Osteoblast (primary cell): ENCODE measurements around the gene SPINK2. TPM values are rescaled to one million over a fixed set of nuclear protein-coding genes. Genes with fewer than 3 reads are reported as not detected.

Source experiments
- DNase-seq: peaks from one replicate; pipeline ENCODE4 v3.0.0; 2011; ENCODE audit warnings: low spot score, mixed read lengths; ENCODE audit not compliant: insufficient read length; ENCODE audit errors: missing footprints
- H2AFZ ChIP-seq: 2 replicates; pipeline ENCODE4 v1.6.0; 2011; ENCODE audit warnings: mild to moderate bottlenecking, low read length
- H3K27ac ChIP-seq: 2 replicates; pipeline ENCODE4 v1.5.1; 2011; ENCODE audit warnings: mild to moderate bottlenecking, low read depth, low read length, moderate library complexity
- H3K27me3 ChIP-seq: 2 replicates; pipeline ENCODE4 v1.6.0; 2012; ENCODE audit warnings: mild to moderate bottlenecking, control low read depth, inconsistent platforms, low read length, moderate library complexity; ENCODE audit not compliant: insufficient read depth
- H3K36me3 ChIP-seq: 2 replicates; pipeline ENCODE4 v1.5.1; 2011; ENCODE audit warnings: mild to moderate bottlenecking, low read length, control low read depth, moderate library complexity; ENCODE audit not compliant: insufficient read depth
- H3K4me1 ChIP-seq: 2 replicates; pipeline ENCODE4 v1.5.1; 2011; ENCODE audit warnings: mild to moderate bottlenecking, low read length, control low read depth, moderate library complexity; ENCODE audit not compliant: insufficient read depth
- H3K4me2 ChIP-seq: 2 replicates; pipeline ENCODE4 v1.6.0; 2011; ENCODE audit warnings: mild to moderate bottlenecking, low read length; ENCODE audit not compliant: insufficient read depth
- H3K4me3 ChIP-seq: fragments of 200-600 bp; sonication (generic); 3 replicates; pipeline ENCODE4 v1.5.1; 2012; ENCODE audit warnings: mild to moderate bottlenecking, low read length, inconsistent platforms; ENCODE audit not compliant: insufficient read depth
- H3K79me2 ChIP-seq: 2 replicates; pipeline ENCODE4 v1.6.0; 2012; ENCODE audit warnings: mild to moderate bottlenecking, low read length, control low read depth, inconsistent platforms; ENCODE audit not compliant: insufficient read depth
- H3K9me3 ChIP-seq: 2 replicates; pipeline ENCODE4 v1.5.1; 2011; ENCODE audit warnings: low read depth, low read length, control low read depth
- H4K20me1 ChIP-seq: 2 replicates; pipeline ENCODE4 v1.6.0; 2012; ENCODE audit warnings: mild to moderate bottlenecking, low read length, control low read depth; ENCODE audit not compliant: insufficient read depth
- small RNA-seq: library from RNA; depleted of rRNA; stranded (forward); fragments of <200 nt; gene quantifications from one replicate; pipeline ENCODE3, GENCODE V24; 2012
- total RNA-seq: library from RNA; depleted of rRNA; stranded (reverse); fragments of >200 nt; gene quantifications from 2 replicates; pipeline ENCODE4 v1.2.3, GENCODE V29; 2012
- TF ChIP-seq, protein P1 (sequence below): IDR thresholded peaks from 2 replicates; pipeline ENCODE4 v1.5.1; 2011; ENCODE audit warnings: mild to moderate bottlenecking, low read depth, low read length, moderate library complexity; ENCODE audit errors: extremely low read depth

The SPINK2 gene
- total RNA-seq, 1 donor: not detected

DNA sequence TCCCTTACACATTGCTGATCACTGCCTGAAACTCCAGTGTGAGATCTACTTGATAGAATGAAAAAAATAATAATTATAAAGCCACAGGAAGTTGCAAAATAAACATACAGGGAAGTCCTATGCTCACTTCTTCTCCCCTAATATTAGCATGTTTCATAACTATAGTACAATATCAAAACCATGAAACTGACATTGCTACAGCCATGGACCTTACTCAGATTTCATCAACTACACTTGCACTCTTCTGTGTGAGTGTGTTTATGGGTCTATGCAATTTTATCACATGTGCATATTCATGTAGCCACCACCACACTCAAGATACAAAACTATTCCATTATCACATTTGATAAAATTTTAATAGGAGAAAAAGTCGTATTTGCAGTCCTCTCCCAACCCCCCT, 57.3 kb downstream of the SPINK2 start:
- Histone ChIP-seq H3K27me3 (no peaks in the 10 kb centered on the region), H3K4me3 (no peak overlapping the region), H3K79me2 (no peaks in the 10 kb centered on the region), H3K4me1 (no peaks in the 10 kb centered on the region), H3K4me2 (no peak overlapping the region), H2AFZ (no peak overlapping the region), H3K36me3 (no peaks in the 10 kb centered on the region), H3K27ac (no peak overlapping the region), H4K20me1 (no peaks in the 10 kb centered on the region), H3K9me3 (no peaks in the 10 kb centered on the region)
- TF ChIP-seq, protein P1, sequence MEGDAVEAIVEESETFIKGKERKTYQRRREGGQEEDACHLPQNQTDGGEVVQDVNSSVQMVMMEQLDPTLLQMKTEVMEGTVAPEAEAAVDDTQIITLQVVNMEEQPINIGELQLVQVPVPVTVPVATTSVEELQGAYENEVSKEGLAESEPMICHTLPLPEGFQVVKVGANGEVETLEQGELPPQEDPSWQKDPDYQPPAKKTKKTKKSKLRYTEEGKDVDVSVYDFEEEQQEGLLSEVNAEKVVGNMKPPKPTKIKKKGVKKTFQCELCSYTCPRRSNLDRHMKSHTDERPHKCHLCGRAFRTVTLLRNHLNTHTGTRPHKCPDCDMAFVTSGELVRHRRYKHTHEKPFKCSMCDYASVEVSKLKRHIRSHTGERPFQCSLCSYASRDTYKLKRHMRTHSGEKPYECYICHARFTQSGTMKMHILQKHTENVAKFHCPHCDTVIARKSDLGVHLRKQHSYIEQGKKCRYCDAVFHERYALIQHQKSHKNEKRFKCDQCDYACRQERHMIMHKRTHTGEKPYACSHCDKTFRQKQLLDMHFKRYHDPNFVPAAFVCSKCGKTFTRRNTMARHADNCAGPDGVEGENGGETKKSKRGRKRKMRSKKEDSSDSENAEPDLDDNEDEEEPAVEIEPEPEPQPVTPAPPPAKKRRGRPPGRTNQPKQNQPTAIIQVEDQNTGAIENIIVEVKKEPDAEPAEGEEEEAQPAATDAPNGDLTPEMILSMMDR: no peak
- DNase-seq: no peak

DNA sequence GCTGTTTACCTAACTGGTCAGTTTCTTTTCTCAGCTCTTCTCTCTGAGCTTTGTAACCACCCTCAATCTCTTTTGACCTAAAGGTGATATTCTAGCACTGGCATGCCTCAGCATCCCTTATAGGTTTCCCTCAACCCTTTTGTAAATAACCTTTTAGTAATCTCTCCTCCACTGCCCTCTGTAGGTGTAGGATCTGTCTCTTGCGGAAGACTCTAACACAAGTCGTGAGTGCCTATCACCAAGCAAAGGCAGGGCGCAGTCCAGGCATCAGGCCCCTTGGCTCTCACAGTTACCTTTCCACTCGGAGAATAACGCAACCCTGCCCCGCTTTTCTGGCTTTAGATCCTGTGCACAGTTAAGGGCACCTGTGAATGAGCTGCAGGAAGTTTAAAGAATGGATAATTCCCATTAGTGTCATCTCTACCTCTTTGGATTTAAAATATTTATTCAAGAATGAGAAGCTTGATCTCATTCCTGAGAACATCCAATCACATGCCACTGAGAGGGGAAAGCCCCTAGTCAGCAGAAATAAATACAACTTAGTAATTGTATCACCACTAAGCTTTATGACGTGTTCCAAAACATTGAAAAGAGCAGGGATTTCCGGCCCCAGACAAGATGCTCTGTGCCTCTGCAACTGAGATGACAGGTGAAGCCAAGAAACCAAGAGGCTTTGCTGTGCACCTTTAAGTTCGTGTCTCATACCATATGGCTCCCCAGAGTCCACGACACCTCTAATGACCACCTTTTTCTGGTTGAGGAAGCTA, 58.8 kb downstream of the SPINK2 start:
- Histone ChIP-seq H2AFZ (no peak overlapping the region), H4K20me1 (no peaks in the 10 kb centered on the region), H3K4me3 (no peak overlapping the region), H3K27ac (no peak overlapping the region), H3K9me3 (no peaks in the 10 kb centered on the region), H3K36me3 (no peaks in the 10 kb centered on the region), H3K4me1 (peaks cover 13% of the 10 kb centered on the region), H3K27me3 (no peaks in the 10 kb centered on the region), H3K79me2 (no peaks in the 10 kb centered on the region), H3K4me2 (no peak overlapping the region)
- TF ChIP-seq, protein P1: no peak
- no peak for DNase-seq

DNA sequence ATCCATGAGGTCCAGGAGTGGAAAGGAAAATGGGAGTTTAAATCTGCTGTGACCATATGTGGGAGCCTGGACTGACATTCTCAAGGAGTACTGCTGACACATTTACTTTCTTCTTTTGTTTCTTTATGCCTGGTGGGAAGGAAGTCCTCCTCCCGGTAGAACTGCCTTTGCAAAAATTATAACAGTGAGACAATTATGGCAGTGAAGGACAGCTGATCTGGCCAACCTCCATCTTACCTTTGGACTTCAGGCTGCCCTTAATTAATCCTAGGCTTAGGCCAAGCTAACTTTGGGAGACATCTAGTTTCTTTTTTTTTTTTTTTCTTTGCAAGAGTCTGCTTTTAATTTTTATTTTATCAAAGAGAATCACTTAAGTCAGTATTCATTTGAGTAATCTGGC, 61.3 kb downstream of the SPINK2 start:
- H3K9me3 ChIP-seq: no peaks in the 10 kb centered on the region
- H4K20me1 ChIP-seq: no peaks in the 10 kb centered on the region
- no peaks in the 10 kb centered on the region for H3K79me2 ChIP-seq
- H3K4me2 ChIP-seq: no peak overlapping the region
- no peak overlapping the region for H3K4me3 ChIP-seq
- H3K36me3 ChIP-seq: no peaks in the 10 kb centered on the region
- H3K4me1 ChIP-seq: peaks cover 31% of the 10 kb centered on the region
- H3K27ac ChIP-seq: no peak overlapping the region
- DNase-seq: no peak
- H3K27me3 ChIP-seq: no peaks in the 10 kb centered on the region
- TF ChIP-seq, protein P1: no peak
- no peak overlapping the region for H2AFZ ChIP-seq

Small RNA genes lying within 50 kb of the gene (small RNA-seq; reads per million reads assigned to genes)
- gene RF00017: not detected
- not detected for gene RF00019
- not detected for gene RN7SL357P
- not detected for gene RN7SL492P

Other genes with a start within 250 kb of the SPINK2 start
- 0.29 and 0.36 TPM in 2 replicates for gene HOPX, start 140.4 kb downstream of the SPINK2 start, total RNA-seq
- 49.2 and 50.7 TPM in 2 replicates for gene REST, start 86.2 kb upstream of the SPINK2 start, total RNA-seq
- 30.4 and 32.9 TPM in 2 replicates for gene NOA1, start 155.9 kb upstream of the SPINK2 start, total RNA-seq
- gene POLR2B, start 157.2 kb upstream of the SPINK2 start, total RNA-seq: 99.2 and 102 TPM in 2 replicates